Skeletal muscle tissue (tissue), 4 donors: ENCODE data around the gene ZNF200. TPM values are rescaled to one million over a fixed set of nuclear protein-coding genes. Genes with fewer than 3 reads are reported as not detected.
A peak's percentile ranks its signal among the peaks of the same experiment; 100 is the strongest.

Experiments used
- H3K27ac ChIP-seq: one replicate; pipeline ENCODE4 v1.7.0; 2013; ENCODE audit warnings: mild to moderate bottlenecking, low read depth, low read length, inconsistent platforms
- H3K27me3 ChIP-seq, 3 donors: one replicate each; pipeline ENCODE4 v1.7.0; 2013; ENCODE audit warnings: low read length in 3 of 3; ENCODE audit not compliant: control insufficient read depth in 3 of 3, insufficient read depth in 3 of 3
- H3K36me3 ChIP-seq, 3 donors: one replicate each; pipeline ENCODE4 v1.7.0; 2013; ENCODE audit warnings: low read length in 3 of 3; ENCODE audit not compliant: control insufficient read depth in 3 of 3, insufficient read depth in 3 of 3
- H3K4me1 ChIP-seq, 3 donors: one replicate each; pipeline ENCODE4 v1.7.0; 2013; ENCODE audit warnings: low read length in 3 of 3, mild to moderate bottlenecking in 3 of 3; ENCODE audit not compliant: control insufficient read depth in 3 of 3, insufficient read depth in 3 of 3
- H3K4me3 ChIP-seq, 3 donors: one replicate each; pipeline ENCODE4 v1.7.0; 2013; ENCODE audit warnings: low read length in 3 of 3
- H3K9ac ChIP-seq, 3 donors: one replicate each; pipeline ENCODE4 v1.7.0; 2013; ENCODE audit warnings: low read length in 3 of 3, mild to moderate bottlenecking in 3 of 3, moderate library complexity in 2 of 3, low read depth in 1 of 3
- H3K9me3 ChIP-seq, 3 donors: one replicate each; pipeline ENCODE4 v1.7.0; 2013; ENCODE audit warnings: low read length in 3 of 3; ENCODE audit not compliant: control insufficient read depth in 3 of 3
- total RNA-seq: library from RNA; depleted of rRNA; stranded (reverse); fragments of >200 nt; gene quantifications from one replicate; pipeline ENCODE4 v1.2.3, GENCODE V29; 2014
- donor health status: Osteomylitis.

ZNF200 gene
- total RNA-seq, 1 donor from 2014 or later = 9.4 TPM

DNA sequence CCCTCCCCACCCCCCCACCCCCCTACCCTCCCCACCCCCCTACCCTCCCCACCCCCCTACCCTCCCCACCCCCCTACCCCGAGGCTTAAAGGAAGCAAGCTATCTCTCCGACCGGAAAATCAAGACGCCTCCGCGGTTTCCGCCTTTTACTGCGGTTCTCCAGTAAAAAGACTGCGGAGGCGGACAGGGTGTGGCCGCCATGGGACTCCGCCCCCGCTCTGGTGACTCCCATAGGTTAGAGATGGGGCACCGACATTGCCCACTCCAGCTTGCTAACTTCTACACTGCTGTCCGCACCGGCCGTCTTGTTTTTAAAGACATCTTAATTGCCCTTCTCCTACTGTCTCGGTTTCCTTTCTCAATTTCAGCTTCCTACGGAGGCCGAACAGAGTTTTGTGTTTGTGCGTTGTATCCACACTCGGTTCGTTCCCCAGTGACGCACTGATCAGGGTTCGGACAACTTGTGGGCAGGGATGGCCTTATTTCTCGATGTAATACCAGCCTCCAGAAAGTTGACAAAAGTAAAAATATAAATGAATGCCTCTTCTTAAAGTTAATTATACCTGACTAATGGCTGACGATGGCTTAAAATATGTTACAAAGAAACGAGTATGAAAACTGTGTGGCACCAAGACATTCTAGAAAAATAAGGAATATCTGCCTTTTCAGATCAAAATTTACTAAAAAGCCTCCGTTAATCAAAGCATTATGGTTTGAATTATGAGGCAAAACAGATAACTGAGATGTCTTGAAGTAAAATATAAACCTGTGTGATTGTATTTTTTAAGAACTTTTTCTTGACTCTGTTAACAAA is 1.1 kb upstream of the ZNF200 start:
- Histone ChIP-seq H3K9ac (no peak overlapping the region), H3K36me3 (peaks cover 16 to 25% (median 24%) of the 10 kb centered on the region in 3 donors), H3K9me3 (peaks cover 0 to 5% (median 3%) of the 10 kb centered on the region in 3 donors), H3K27me3 (no peaks in the 10 kb centered on the region), H3K4me3 (peak overlapping the region in 1 of 3 donors; percentile 20), H3K27ac (no peak overlapping the region), H3K4me1 (peaks cover 11 to 15% (median 11%) of the 10 kb centered on the region in 3 donors)

DNA sequence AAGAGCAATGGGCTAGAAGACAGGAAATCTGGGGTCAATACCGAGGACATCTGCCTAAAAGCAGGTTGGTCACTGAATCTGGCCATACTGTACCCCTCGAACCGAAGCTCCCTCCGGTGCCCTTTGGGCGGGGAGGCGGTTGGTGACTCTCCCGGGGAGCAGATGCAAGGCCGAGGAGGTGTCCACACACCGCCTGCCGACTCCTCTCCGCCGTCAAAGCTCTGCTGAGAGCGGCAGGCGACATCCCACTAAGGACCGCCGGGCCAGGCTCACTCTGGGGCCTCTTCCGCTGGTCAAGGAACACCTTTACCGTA is 458 bp downstream of the ZNF200 start:
- peaks cover 0 to 8% (median 3%) of the 10 kb centered on the region in 3 donors for H3K9me3 ChIP-seq
- H3K27me3 ChIP-seq = no peaks in the 10 kb centered on the region
- peak overlapping the region; percentile 92 to 95 (median 94) for H3K9ac ChIP-seq
- H3K27ac ChIP-seq = peak overlapping the region; percentile 90
- peaks cover 11 to 15% (median 11%) of the 10 kb centered on the region in 3 donors for H3K4me1 ChIP-seq
- H3K36me3 ChIP-seq = peaks cover 30 to 40% (median 39%) of the 10 kb centered on the region in 3 donors
- peak overlapping the region; percentile 100 for H3K4me3 ChIP-seq

GRCh38 chr16:3223913-3224515 is 10.9 kb downstream of the ZNF200 start:
- peaks cover 45 to 56% (median 47%) of the 10 kb centered on the region in 3 donors for H3K36me3 ChIP-seq
- H3K4me1 ChIP-seq = no peaks in the 10 kb centered on the region
- no peak overlapping the region for H3K9ac ChIP-seq
- H3K4me3 ChIP-seq = peak overlapping the region in 1 of 3 donors; percentile 17
- H3K27ac ChIP-seq = no peak overlapping the region
- peaks cover 32 to 41% (median 40%) of the 10 kb centered on the region in 3 donors for H3K9me3 ChIP-seq
- no peaks in the 10 kb centered on the region for H3K27me3 ChIP-seq

DNA sequence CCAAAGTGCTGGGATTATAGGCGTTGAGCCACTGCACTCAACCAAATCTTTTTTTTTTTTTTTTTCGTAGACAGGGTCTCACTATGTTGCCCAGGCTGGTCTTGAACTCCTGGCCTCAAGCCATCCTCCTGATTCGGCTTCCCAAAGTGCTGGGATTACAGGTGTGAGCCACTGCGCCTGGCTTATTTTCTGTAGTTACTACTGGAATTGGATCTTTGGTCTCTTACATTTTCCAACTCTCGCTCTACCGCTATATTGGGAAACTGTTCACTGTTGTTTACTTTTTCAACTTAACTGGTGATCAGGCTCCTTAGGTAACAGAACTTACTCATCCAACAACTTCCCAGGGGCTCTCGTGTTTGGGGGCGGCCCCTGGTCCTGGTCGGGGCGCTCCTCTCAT is 14.1 kb downstream of the ZNF200 start:
- no peak overlapping the region for H3K27ac ChIP-seq
- peak overlapping the region in 1 of 3 donors; percentile 11 for H3K4me3 ChIP-seq
- peaks cover 0 to 3% (median 0%) of the 10 kb centered on the region in 3 donors for H3K27me3 ChIP-seq
- no peaks in the 10 kb centered on the region for H3K4me1 ChIP-seq
- no peak overlapping the region for H3K9ac ChIP-seq
- H3K9me3 ChIP-seq = peaks cover 34 to 37% (median 36%) of the 10 kb centered on the region in 3 donors
- H3K36me3 ChIP-seq = peaks cover 25 to 32% (median 31%) of the 10 kb centered on the region in 3 donors

DNA sequence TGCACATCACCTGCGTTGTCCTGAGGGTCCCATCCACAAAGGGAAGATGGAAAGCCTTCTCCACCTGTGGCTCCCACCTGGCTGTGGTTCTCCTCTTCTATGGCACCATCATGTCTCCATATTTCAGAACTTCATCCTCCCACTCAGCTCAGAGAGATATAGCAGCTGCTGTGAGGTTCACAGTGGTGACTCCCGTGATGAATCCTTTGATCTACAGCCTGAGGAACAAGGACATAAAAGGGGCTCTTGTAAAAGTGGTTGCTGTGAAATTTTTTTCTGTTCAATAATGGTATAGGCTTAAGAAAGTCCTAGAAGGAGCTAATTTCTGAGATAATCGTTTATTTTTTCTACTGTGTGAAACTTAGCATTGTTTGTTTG is 18.7 kb downstream of the ZNF200 start:
- H3K27me3 ChIP-seq = peaks cover 0 to 4% (median 0%) of the 10 kb centered on the region in 3 donors

DNA sequence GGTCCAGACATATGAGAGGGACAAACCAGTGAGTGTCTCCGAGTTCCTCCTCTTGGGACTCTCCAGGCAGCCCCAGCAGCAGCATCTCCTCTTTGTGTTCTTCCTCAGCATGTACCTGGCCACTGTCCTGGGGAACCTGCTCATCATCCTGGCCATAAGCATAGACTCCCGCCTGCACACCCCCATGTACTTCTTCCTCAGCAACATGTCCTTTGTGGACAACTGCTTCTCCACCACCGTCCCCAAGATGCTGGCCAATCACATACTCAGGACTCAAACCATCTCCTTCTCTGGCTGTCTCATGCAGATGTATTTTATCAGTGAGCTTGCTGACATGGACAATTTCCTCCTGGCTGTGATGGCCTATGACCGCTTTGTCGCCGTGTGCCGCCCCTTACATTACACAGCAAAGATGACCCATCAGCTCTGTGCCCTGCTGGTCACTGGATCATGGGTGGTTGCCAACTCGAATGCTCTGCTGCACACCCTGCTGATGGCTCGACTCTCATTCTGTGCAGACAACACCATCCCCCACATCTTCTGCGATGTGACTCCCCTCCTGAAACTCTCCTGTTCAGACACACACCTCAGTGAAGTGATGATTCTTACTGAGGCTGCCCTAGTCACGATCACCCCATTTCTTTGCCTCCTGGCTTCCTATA is 19.2 kb downstream of the ZNF200 start:
- H3K4me1 ChIP-seq = no peaks in the 10 kb centered on the region
- H3K9ac ChIP-seq = no peak overlapping the region
- peaks cover 0 to 4% (median 0%) of the 10 kb centered on the region in 3 donors for H3K27me3 ChIP-seq
- no peak overlapping the region for H3K4me3 ChIP-seq
- no peak overlapping the region for H3K27ac ChIP-seq
- H3K36me3 ChIP-seq = no peaks in the 10 kb centered on the region
- H3K9me3 ChIP-seq = peaks cover 1 to 9% (median 4%) of the 10 kb centered on the region in 3 donors

More for the DNA sequence above, 18.7 kb downstream of the ZNF200 start:
- Histone ChIP-seq H3K4me3 (no peak overlapping the region), H3K36me3 (no peaks in the 10 kb centered on the region), H3K9ac (no peak overlapping the region), H3K9me3 (peaks cover 1 to 11% (median 7%) of the 10 kb centered on the region in 3 donors), H3K27ac (no peak overlapping the region), H3K4me1 (no peaks in the 10 kb centered on the region)

GRCh38 chr16:3214904-3215600 is 19.9 kb downstream of the ZNF200 start:
- H3K27ac ChIP-seq = no peak overlapping the region
- H3K9ac ChIP-seq = no peak overlapping the region
- no peaks in the 10 kb centered on the region for H3K4me1 ChIP-seq
- H3K27me3 ChIP-seq = peaks cover 0 to 4% (median 0%) of the 10 kb centered on the region in 3 donors
- H3K9me3 ChIP-seq = peaks cover 1 to 7% (median 4%) of the 10 kb centered on the region in 3 donors
- no peaks in the 10 kb centered on the region for H3K36me3 ChIP-seq
- H3K4me3 ChIP-seq = no peak overlapping the region

DNA sequence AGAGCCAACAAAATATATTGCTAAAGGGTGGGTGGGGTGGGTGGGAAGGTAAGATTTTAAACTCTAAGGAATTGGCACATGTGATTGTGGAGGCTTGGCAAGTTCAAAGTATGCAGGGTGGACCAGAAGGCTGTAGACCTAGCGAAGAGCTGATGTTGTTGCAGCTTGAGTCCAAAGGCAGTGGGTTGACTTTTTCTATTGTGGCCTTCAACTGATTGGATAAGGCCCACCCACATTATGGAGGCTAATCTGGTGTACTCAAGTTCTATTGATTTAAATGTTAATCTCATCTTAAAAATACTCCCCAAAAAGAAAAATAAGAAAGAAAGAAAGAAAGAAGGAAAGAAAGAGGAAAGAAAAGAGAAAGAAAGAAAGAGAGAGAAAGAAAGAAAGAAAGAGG is 22.4 kb downstream of the ZNF200 start:
- Histone ChIP-seq H3K4me1 (no peaks in the 10 kb centered on the region), H3K36me3 (no peaks in the 10 kb centered on the region), H3K27ac (no peak overlapping the region), H3K27me3 (peaks cover 0 to 4% (median 0%) of the 10 kb centered on the region in 3 donors), H3K9me3 (peaks cover 1 to 10% (median 4%) of the 10 kb centered on the region in 3 donors), H3K9ac (no peak overlapping the region), H3K4me3 (no peak overlapping the region)

DNA sequence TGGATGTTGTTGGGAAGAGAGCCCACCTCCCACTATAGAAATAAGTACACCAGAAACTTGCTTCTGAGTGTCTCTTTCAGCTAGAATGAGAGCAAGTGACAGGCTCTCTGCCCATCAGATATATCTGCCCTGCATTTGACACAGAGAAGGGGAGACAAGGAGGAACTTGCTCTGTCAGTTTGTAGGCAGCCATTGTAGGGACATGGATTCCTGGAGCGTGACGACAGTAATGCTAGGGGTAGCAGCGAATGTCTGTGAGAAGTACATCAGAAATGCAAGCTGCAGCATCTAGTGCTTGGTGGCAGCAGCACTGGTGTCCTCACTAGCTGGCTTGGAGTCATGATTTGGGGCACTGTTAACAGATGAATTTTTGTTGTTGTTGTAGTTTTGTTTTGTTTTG is 23.0 kb downstream of the ZNF200 start:
- Histone ChIP-seq H3K4me3 (peak overlapping the region in 1 of 3 donors; percentile 6), H3K36me3 (no peaks in the 10 kb centered on the region)

More for the DNA sequence above, 23.0 kb downstream of the ZNF200 start:
- no peak overlapping the region for H3K9ac ChIP-seq
- no peak overlapping the region for H3K27ac ChIP-seq
- no peaks in the 10 kb centered on the region for H3K4me1 ChIP-seq
- H3K27me3 ChIP-seq = peaks cover 0 to 4% (median 0%) of the 10 kb centered on the region in 3 donors
- H3K9me3 ChIP-seq = peaks cover 1 to 10% (median 4%) of the 10 kb centered on the region in 3 donors
